Liver (tissue), 3 donors: ENCODE data around the gene EIF3K.

Source experiments
- RXRA ChIP-seq, 2 donors: IDR thresholded peaks; 2 replicates each; pipeline ENCODE4 v1.6.1; 2017 to 2018; ENCODE audit warnings: antibody characterized with exemption in 2 of 2, mild to moderate bottlenecking in 1 of 2
- TAF1 ChIP-seq: conservative IDR thresholded peaks from 2 replicates; pipeline ENCODE4 v1.6.1; 2016; ENCODE audit warnings: antibody characterized with exemption, mild to moderate bottlenecking
- TF ChIP-seq, protein P1 (sequence below): fragments of 150-350 bp; IDR thresholded peaks from 2 replicates; pipeline ENCODE4 v1.5.1; 2017; ENCODE audit warnings: improper control_type of control experiment, low read depth, low read length; ENCODE audit not compliant: missing input control
- TF ChIP-seq, protein P2 (sequence below): IDR thresholded peaks from 2 replicates; pipeline ENCODE4 v1.6.1; 2016; ENCODE audit warnings: antibody characterized with exemption
- TF ChIP-seq, protein P3 (sequence below): IDR thresholded peaks from 2 replicates; pipeline ENCODE4 v1.6.1; 2016; ENCODE audit warnings: antibody characterized with exemption
- donor health status: healthy.
- donor health status: healthy.

- TF ChIP-seq, protein P1, sequence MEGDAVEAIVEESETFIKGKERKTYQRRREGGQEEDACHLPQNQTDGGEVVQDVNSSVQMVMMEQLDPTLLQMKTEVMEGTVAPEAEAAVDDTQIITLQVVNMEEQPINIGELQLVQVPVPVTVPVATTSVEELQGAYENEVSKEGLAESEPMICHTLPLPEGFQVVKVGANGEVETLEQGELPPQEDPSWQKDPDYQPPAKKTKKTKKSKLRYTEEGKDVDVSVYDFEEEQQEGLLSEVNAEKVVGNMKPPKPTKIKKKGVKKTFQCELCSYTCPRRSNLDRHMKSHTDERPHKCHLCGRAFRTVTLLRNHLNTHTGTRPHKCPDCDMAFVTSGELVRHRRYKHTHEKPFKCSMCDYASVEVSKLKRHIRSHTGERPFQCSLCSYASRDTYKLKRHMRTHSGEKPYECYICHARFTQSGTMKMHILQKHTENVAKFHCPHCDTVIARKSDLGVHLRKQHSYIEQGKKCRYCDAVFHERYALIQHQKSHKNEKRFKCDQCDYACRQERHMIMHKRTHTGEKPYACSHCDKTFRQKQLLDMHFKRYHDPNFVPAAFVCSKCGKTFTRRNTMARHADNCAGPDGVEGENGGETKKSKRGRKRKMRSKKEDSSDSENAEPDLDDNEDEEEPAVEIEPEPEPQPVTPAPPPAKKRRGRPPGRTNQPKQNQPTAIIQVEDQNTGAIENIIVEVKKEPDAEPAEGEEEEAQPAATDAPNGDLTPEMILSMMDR, result no peak
- TF ChIP-seq, protein P2, sequence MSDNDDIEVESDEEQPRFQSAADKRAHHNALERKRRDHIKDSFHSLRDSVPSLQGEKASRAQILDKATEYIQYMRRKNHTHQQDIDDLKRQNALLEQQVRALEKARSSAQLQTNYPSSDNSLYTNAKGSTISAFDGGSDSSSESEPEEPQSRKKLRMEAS, result no peak
- TF ChIP-seq, protein P3, sequence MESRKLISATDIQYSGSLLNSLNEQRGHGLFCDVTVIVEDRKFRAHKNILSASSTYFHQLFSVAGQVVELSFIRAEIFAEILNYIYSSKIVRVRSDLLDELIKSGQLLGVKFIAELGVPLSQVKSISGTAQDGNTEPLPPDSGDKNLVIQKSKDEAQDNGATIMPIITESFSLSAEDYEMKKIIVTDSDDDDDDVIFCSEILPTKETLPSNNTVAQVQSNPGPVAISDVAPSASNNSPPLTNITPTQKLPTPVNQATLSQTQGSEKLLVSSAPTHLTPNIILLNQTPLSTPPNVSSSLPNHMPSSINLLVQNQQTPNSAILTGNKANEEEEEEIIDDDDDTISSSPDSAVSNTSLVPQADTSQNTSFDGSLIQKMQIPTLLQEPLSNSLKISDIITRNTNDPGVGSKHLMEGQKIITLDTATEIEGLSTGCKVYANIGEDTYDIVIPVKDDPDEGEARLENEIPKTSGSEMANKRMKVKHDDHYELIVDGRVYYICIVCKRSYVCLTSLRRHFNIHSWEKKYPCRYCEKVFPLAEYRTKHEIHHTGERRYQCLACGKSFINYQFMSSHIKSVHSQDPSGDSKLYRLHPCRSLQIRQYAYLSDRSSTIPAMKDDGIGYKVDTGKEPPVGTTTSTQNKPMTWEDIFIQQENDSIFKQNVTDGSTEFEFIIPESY, result no peak
- TF ChIP-seq RXRA (IDR thresholded peaks at IDR 0.05), result no peak
- no peak for TF ChIP-seq TAF1
Measured at GRCh38 chr19:38606131-38606530, 12.9 kb upstream of the EIF3K start.
